Kidney capillary endothelial cell (primary cell): ENCODE data around the gene IDH3G.
"Not testable (repeated sequence)": the region's sequence is repeated elsewhere in the genome, so short reads cannot be mapped to it uniquely, and the experiment has no call there.

Source experiments
- DNase-seq: peaks from one replicate; pipeline ENCODE4 v3.0.0-alpha.2; 2018; ENCODE audit warnings: low spot score

Gene IDH3G

DNA sequence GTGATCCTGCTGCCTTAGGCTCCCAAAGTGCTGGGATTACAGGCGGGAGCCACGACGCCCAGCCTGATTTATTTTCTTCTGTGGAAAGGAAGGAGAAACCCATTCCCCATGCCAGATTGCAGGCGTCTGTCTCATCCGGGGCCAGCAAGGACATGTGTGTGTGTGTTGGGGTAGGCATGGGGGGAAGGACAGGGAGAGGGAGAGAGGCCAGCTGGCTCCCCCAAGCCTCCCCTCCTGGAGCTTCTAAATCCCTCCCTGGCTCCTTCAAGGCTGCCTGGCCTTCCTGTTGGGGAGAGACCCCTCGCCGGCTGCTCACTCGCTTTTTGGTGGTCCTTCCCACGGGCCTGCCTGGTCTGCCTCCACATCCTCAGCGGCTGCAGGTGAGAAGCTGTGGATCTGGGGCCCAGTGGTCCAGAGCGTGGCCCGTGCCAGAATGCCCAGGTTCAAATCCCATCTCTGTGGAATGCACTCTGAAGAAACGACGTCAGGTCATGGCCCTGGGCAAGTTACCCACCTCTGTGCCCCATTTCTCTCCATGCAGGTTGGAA, 31.5 kb downstream of the IDH3G start:
- DNase-seq: no peak

DNA sequence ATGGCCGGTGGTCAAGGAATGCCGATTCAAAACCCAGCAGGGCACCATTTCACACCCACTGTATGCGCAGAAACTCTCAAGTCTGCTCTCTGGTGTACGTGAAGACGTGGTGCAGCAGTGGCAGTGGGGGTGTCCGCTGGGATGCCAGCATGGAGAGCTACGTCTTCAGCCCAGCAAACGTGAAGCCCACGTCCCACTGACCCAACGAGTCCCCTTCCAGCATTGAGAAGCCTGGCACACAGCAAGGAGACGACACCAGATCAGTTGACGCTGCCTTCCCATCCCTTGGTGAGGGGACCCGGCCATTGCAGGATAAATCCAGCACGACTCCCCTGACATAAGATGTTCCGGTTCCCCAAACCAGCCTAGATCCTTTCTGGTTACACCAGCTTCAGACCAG, 32.3 kb downstream of the IDH3G start:
- DNase-seq: no peak

DNA sequence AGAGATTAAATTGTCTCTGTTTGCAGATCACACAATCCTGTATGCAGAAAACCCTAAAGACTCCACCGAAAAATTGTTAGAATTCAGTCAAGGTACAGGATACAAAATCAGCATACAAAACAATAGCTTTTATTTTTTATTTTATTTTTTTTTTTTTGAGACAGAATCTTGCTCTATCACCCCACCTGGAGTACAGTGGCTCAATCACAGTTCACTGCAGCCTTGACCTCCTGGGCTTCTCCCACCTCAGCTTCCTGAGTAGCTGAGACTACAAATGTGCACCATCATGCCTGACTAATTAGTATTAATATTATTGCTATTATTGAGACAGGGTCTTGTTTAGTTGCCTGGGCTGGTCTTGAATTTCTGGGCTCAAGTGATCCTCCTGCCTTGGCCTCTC, 39.0 kb downstream of the IDH3G start:
- no peak for DNase-seq

DNA sequence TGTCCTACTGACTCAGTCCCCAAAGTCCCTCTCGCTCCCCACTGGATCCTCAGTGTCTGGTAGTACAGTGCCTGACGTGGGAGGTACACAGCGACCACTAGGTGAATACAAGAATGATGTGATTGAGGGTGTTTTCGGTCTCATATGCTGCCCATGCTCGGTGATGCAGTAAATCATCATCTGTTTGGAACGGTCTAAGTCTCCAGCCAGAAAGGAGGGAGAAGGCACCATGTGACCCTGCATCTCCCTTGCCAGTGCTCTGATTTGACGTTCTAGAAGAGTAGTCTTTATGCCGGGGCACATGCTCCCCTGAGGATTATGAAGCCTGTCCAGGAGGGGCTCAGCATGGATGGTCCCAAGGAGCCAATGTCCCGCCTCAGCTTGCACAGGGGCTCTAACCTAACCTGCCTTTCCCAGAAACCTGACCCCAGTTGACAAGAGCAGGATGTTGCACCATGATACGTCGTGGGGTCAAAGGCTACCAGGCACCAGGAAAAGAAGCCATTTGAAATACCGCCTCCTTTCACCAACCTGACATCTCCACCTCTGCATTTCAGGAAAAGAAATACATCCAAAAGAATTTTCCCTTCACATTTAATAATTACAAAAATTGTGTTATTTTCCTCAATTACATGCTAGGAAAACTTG, 43.9 kb downstream of the IDH3G start:
- DNase-seq: no peak

DNA sequence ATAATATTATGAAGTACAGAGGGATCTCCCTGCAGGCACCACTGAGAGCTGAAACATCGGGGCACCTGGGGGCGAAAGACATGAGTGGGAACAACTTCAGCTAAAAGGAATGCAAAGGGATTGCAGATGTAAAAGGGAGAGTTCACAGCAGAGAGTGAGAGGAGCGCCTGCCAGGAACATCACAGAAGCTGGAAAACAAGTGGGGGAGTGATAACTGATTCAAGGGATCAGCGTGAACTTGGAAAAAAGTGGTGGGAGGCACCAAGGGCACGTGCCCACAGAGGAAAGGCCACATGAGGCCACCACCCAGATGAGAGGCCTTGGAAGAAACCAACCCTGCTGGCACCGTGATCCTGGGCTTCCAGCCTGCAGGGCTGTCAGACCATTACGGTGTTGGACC, 45.2 kb downstream of the IDH3G start:
- not testable (repeated sequence) for DNase-seq

DNA sequence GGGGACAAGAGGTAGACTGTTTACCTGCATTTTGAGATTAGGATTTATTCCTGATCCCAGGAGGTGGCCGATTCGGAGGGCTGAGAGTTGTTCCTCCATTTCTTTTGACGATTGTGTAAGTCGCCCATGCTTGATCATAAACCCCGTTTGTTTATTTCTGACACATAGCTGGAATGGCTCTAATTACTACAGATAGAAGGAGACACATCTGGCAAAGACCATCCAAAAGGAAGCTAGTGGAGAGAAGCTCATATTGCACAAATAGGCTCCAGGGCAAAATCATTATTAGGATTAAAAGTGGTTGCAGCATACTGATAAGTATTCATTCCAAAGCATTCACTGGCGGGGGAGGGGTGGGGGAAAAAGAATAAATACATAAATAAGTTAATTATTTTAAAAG, 47.2 kb downstream of the IDH3G start:
- DNase-seq: not testable (repeated sequence)

DNA sequence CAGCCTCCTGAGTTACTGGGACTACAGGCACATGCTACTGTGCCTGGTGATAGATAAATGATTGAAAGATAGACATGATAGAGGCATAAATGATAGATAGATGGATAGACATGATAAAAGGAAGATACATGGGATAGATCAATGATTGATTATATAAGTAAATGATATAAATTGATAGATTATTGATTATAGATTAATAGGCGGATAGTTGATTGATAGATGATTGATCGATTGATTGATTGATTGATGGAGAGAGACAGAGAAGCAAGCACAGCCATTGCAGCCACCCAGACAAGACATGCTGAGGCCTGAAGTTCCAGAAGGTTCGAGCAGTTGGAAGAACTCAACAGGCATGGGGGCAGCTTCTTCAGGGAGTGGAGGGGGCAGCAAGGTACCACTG, 47.8 kb downstream of the IDH3G start:
- no peak for DNase-seq

DNA sequence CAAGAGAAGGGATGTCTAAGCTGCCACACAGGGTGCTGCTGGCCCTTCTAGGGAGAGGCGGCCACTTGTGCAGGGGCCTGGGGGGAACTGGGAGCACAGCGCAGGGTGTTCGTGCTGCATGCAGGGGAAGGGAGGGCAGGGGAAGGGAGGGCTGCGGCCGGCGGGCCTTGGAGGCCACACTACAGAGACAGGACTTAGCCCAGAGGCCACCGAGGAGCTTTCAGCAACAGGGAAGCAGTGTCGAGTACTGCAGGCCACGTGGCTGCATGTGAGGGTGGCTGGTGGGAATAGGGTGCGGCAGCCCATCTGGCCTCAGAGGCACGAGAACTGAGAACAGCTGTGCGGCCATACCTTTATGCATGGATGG, 49.1 kb downstream of the IDH3G start:
- DNase-seq: not testable (repeated sequence)

DNA sequence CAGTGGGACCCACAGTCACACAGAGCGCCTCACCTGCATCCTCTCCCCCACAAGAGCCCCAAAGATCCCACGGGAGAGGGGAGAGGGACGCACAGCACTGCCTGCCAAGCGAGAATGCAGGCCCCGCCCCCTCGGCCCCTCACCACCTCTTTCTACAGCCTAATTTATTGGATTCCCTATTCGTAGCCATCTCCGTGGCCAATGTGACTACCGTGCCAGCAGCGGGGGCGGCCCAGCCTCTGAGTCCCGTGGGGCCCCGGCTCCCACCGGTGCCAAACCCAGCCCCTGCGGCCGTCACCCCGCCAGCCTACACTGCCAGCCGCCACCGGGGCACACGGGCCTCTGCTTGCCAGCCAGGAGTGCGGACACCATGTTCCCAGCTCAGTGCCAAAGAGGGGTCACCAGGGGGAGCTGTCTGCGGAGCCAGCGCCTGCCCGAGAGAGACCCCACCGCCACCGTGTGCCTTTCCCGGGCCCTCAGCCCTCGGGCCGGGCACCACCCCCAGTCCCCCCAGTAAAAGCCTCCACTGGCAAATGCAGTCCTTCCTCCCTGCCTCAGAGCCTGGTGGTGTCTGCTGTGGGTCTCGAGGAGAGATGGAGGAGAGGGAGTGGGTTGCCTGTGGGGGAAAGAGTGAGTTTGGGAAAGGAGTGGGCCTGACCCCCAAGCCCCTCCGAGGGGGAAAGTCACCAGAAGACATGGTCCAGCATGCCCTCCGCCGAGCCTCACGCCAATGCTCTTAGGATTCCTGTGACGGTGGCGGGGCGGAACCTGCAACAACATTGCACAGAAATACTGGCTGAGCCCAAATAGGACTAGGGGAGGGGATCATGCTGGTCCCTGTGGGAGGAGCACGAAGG, 49.7 kb downstream of the IDH3G start:
- DNase-seq: no peak

DNA sequence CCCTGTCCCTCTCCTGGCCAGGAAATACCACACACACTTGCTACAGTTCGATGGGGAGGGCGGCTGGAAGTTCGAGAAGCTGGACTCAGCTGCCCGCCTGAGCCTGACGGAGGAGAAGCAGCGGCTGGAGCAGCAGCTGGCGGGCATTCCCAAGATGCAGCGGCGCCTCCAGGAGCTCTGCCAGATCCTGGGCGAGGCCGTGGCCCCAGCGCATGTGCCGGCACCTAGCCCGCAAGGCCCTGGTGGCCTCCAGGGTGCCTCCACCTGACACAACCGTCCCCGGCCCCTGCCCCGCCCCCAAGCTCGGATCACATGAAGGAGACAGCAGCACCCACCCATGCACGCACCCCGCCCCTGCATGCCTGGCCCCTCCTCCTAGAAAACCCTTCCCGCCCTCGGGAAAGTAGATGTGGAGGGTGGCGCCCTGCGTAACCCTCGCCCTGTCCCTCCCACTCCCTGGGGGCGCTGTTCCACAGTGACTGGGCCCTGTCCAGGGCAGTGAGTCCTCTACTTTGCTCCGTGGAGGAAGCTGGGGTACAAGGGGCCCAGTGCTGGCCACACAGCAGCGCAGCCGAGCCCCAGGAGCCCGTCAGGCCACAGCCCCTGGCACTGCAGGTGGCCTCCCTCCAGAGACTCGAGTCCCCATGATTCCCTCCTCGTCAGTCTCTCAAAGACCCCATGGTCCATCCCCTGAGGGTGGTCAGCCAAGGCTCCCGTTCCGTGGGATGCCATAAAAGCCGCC, 50.5 kb downstream of the IDH3G start:
- not testable (repeated sequence) for DNase-seq

DNA sequence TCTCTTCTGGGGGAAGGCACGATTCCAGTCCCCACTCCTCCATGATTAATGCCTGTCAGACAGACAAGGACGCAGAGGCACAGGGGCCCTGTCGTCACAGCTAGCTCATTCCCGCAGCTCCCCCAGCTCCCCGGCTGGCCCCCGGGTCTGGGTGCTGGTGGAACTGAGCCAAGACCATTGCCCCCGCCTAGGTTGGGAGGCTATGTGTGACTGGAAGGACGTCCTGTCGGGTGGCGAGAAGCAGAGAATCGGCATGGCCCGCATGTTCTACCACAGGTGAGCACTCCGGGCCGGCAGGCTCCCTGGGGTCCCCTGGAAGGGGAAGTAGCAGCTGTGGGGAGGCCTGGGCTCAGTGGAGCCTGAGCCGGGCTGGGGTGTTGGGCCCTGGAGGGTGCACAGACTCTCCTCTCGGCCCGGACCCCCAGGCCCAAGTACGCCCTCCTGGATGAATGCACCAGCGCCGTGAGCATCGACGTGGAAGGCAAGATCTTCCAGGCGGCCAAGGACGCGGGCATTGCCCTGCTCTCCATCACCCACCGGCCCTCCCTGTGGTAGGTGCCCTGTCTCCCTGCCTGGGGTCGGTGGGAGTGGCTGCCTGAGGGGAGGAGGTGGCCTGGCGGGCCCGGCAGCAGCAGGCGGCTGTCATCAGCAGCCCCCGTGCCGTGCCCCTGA, 51.2 kb downstream of the IDH3G start:
- not testable (repeated sequence) for DNase-seq

DNA sequence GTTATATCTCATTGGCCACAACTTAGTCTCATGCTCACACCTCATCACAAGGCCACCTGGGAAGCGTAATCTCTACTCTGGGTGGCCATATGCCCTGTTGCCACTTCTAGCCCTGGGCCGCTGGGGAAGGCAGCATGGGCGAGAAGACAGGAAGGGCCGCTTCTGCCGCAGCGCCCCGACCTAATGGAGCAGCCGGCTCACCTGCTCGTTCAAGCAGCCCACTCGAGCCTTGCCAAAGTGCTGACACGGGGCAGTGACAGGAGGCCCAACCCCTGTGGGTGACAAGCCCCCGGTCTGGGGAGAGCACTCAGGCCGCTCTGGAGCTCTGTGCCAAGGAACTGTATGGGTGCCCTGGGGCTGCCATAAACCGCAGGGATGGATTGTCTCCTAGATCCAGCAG, 52.1 kb downstream of the IDH3G start:
- DNase-seq: not testable (repeated sequence)

DNA sequence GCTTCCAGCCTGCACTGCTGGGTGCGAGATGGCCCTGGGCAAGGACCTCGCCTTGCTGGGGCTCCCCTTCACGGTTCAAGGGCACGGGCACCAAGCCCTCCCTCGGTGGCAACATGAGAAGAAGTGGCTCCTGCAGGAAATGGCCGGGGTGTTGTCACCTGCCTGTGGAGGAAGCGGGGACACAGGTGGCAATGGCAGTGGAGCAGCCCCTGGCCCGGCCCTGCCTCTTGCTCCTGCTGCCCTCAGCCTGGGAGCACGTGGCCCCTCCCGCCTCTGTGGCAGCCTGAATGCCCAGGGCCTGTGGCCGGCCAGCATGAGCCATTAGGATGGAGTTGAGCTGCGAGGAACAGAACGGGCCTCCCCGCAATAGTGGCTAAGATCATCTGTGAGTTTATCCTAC, 52.7 kb downstream of the IDH3G start:
- no peak for DNase-seq

DNA sequence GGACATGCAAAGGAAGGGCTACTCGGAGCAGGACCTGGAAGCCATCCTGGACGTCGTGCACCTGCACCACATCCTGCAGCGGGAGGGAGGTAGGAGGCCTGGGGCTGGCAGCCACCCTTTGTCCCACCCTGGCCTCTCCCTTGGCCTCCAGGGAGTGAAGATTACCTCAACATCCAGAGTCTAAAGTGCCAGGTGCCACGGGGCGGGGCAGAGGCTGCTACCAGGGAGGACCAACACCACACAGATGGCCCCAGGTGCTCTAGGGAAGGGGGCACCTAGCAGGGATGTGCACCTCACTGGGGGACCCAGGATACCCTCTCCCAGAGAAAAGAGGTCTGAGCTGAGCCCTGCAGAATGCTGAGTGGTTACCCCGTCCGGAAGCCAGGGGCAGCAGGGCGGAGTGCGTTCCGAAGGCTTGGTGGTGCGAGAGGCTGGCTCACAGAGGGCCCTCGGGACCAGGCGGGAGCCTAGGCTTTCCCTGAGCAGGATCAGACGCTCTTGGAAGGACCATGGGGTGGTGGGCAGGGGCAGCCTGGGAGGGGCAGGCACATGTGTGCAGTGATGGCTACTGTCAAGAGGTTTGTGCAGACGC, 53.4 kb downstream of the IDH3G start:
- DNase-seq: no peak

DNA sequence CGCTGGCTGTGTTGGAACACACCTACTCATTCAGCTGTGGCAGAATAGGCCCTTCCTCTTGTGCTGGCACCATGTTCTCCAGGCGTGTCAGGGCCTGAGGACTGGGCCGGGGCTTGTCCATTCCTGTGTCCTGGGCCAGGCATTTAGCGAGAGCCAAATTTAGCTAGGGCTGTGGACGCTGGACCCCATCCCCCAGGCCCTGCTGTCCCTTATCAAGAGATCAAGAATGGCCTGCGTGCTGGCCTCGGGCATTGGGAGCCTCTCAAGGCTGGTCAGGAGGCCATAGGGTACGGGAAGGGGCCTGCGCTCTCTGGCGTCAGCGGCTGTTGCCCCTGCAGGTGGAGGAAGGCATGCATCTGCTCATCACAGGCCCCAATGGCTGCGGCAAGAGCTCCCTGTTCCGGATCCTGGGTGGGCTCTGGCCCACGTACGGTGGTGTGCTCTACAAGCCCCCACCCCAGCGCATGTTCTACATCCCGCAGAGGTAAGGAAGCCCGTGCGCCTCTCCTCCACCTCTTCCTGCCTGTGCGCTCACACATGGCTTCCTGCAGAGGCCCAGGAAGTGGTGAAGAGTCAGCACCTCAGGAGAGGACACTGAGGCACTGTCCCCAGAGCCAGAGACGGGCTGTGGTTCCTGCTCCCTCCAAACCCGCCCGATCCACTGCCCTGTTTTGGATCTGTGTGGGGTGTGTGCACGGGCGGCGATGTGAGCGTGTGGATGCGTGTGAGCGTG, 54.3 kb downstream of the IDH3G start:
- no peak for DNase-seq

DNA sequence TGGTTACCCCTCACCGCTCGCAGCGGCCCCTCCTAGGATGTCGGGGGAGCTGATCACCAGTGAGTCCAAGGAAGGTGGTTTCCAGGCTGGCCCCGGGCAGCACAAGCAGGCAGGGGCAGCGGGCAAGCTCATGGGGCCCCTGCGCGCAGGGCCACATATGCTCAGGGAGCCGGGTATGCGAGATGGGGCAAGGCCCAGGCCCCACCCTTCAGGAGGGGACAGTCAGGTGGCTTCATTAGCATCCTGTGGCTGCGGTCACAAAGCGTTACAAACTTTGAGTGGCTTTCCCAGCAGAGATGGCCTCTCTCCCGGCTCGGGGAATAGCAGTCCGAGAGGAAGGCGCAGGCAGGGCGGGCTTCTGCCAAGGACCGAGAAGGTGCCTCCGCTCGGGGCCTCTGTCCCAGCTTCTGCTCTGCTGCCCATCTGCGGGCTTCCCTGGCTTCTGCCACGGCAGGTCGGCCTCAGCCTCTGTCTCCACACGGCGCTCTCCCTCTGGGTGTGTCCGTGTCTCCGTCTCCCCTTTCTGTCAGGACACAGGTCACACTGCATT, 56.0 kb downstream of the IDH3G start:
- no peak for DNase-seq

DNA sequence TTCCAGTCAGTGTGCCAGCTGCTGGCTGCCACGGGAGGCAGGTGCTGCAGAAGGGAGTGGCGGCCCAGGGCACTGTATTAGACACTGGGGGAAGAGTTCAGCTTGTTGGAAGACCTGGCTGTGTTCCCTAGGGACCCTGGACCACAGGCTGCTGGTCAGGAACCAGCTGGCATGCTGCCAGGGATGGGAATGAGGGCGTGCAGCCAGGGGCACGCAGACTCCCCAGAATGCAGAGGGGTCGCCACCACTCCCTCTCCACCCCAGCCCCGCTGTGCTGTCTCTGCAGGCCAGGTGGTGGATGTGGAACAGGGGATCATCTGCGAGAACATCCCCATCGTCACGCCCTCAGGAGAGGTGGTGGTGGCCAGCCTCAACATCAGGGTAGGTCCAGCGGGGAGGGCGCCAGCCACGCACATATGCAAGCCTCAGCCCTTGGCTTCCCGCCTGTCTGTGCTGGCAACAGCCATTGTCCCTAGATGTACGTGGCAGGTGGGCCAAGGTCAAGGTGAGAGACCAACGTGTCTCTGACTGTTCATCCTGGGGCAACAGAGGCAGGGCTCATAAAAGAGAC, 57.2 kb downstream of the IDH3G start:
- no peak for DNase-seq

DNA sequence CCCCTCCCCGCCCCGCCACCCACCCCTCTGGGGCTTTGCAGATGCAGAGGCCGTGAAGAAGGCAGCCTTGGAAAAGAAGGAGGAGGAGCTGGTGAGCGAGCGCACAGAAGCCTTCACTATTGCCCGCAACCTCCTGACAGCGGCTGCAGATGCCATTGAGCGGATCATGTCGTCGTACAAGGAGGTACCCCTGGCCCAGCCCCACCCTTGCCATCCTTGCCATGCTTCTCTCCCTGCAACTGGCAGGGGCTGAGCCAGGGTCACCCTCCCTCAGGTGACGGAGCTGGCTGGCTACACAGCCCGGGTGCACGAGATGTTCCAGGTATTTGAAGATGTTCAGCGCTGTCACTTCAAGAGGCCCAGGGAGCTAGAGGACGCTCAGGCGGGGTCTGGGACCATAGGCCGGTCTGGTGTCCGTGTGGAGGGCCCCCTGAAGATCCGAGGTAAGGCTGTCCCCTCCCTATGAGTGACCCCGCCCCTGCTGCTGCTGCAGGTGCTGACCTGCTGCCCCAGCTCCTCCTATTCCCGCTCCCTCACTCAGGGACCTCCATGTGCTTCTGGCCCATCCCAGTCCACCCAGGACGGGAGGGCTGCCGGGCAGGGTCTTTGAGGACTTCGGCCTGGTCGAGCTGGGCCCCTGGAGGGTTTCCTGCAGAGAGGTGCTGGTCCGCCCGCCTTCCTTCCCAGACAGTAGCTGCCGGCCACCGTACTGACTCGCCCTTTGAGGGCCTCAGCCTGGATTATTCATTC, 57.9 kb downstream of the IDH3G start:
- DNase-seq: no peak
